HepG2 (cell line): ENCODE measurements around the gene BCL2L2. TPM values are rescaled to one million over a fixed set of nuclear protein-coding genes. Genes with fewer than 3 reads are reported as not detected.
A peak's percentile ranks its signal among the peaks of the same experiment; 100 is the strongest.

Source experiments
- ATAC-seq: fragments of 200-7000 bp; cut with Tn5 transposase; 3 replicates; pipeline ENCODE4 v1.9.1; 2020; ENCODE audit warnings: mild to moderate bottlenecking, moderate library complexity
- BruUV-seq: library from RNA; stranded (reverse); fragments of 400-500 nt; replicated peaks from 2 replicates; lab custom pipeline; 2021; lab: Mats Ljungman, UMichigan
- CTCF ChIA-PET: fragments of 300-600 bp; formaldehyde crosslinking; extraction: SDS; loops from one replicate; lab custom pipeline; 2021; ENCODE audit warnings: low total read pairs, inconsistent platforms, low intra/inter-chr PET ratio; lab: Yijun Ruan, JAX
- POLR2A ChIA-PET: fragments of 350-600 bp; sonication (Branson Sonifier 250); formaldehyde crosslinking; loops from one replicate; lab custom pipeline; 2020; ENCODE audit warnings: antibody characterized with exemption, inconsistent platforms; lab: Yijun Ruan, JAX
- DNase-seq: peaks from one replicate; pipeline ENCODE4 v3.0.0-alpha.2; 2015; ENCODE audit warnings: low spot score
- FAIRE-seq: peaks from 3 replicates; lab custom pipeline; 2011; peaks lifted over from hg19 to GRCh38; lab: Jason Lieb, UNC
- H2AFZ ChIP-seq: one replicate; pipeline ENCODE4 v1.6.1; 2011; ENCODE audit warnings: low read length, inconsistent platforms
- H3K27ac ChIP-seq: fragments of 300-600 bp; 3 replicates; pipeline ENCODE4 v1.8.0; 2011; ENCODE audit warnings: mixed run types, mild to moderate bottlenecking, mixed read lengths, low read length, inconsistent platforms; ENCODE audit not compliant: insufficient read depth; ENCODE audit errors: extremely low read length
- H3K27me3 ChIP-seq, 2 experiments: fragments of 200-600 bp in 1 of 2; 2 replicates in 1 of 2; 3 replicates in 1 of 2; pipeline versions ENCODE4 v1.6.0 to v1.8.0; 2011; ENCODE audit warnings: low read length in 2 of 2, mild to moderate bottlenecking in 2 of 2, moderate library complexity in 2 of 2, inconsistent platforms in 1 of 2; ENCODE audit not compliant: insufficient read depth in 2 of 2, control insufficient read depth in 1 of 2
- H3K36me3 ChIP-seq, 2 experiments: fragments of 200-600 bp in 1 of 2; replicated peaks in 1 of 2; 2 replicates in 1 of 2; 3 replicates in 1 of 2; pipeline versions ENCODE4 v1.5.1 to v1.8.0; 2011; ENCODE audit warnings: low read length in 2 of 2, inconsistent platforms in 1 of 2; ENCODE audit not compliant: insufficient read depth in 2 of 2, control insufficient read depth in 1 of 2
- H3K4me1 ChIP-seq: 2 replicates; pipeline ENCODE4 v1.5.1; 2012; ENCODE audit warnings: low read length, inconsistent platforms; ENCODE audit not compliant: insufficient read depth
- H3K4me2 ChIP-seq: 2 replicates; pipeline ENCODE4 v1.6.0; 2011; ENCODE audit warnings: low read depth, low read length, inconsistent platforms
- H3K4me3 ChIP-seq, 3 experiments: fragments of 200-600 bp in 1 of 3; sonication (generic), shearing (Covaris generic) in 1 of 3; replicated peaks in 1 of 3; 2 replicates each; pipeline ENCODE4 v1.5.1; 2011 to 2016; ENCODE audit warnings: low read length in 3 of 3, inconsistent platforms in 2 of 3, low read depth in 2 of 3, mild to moderate bottlenecking in 2 of 3, control low read depth in 1 of 3, mixed read lengths in 1 of 3; ENCODE audit not compliant: insufficient read depth in 1 of 3
- H3K79me2 ChIP-seq: one replicate; pipeline ENCODE4 v1.6.1; 2011; ENCODE audit warnings: low read length, inconsistent platforms; ENCODE audit not compliant: insufficient read depth
- H3K9ac ChIP-seq: 2 replicates; pipeline ENCODE4 v1.6.0; 2011; ENCODE audit warnings: mild to moderate bottlenecking, low read depth, low read length, inconsistent platforms; ENCODE audit not compliant: insufficient read depth
- H3K9me3 ChIP-seq: 2 replicates; pipeline ENCODE4 v1.5.1; 2012; ENCODE audit warnings: mild to moderate bottlenecking, low read length
- H4K20me1 ChIP-seq: 2 replicates; pipeline ENCODE4 v1.6.0; 2011; ENCODE audit warnings: inconsistent platforms, mild to moderate bottlenecking, low read length, moderate library complexity; ENCODE audit not compliant: insufficient read depth
- AGO2 ChIP-seq: fragments of 200-400 bp; formaldehyde crosslinking; optimal IDR thresholded peaks from 2 replicates; pipeline ENCODE3; 2017; ENCODE audit warnings: mild to moderate bottlenecking, low read depth, low read length, moderate library complexity
- GLI4 ChIP-seq: sonication (generic); formaldehyde crosslinking; IDR thresholded peaks from 2 replicates; pipeline ENCODE4 v1.5.1; 2020; ENCODE audit warnings: missing genetic modification reagents, mild to moderate bottlenecking, moderate library complexity, borderline replicate concordance
- KAT7 ChIP-seq: IDR thresholded peaks from 2 replicates; pipeline ENCODE4 v1.6.1; 2018; ENCODE audit warnings: borderline replicate concordance, missing compliant biosample characterization
- PHF5A ChIP-seq: IDR thresholded peaks from one replicate; pipeline ENCODE4 v1.6.1; 2018; ENCODE audit warnings: low read depth, missing genetic modification reagents; ENCODE audit not compliant: unreplicated experiment
- POLR2A ChIP-seq, 2 experiments: IDR thresholded peaks; 2 replicates each; pipeline ENCODE4 v1.6.1; 2011; ENCODE audit warnings: low read depth in 2 of 2, low read length in 2 of 2, mild to moderate bottlenecking in 1 of 2, moderate library complexity in 1 of 2; ENCODE audit not compliant: insufficient read depth in 1 of 2
- POLR2G ChIP-seq: fragments of 200-400 bp; formaldehyde crosslinking; IDR thresholded peaks from 2 replicates; pipeline ENCODE4 v1.6.1; 2018; ENCODE audit warnings: mild to moderate bottlenecking, low read depth, low read length, moderate library complexity
- RBFOX2 ChIP-seq: fragments of 200-400 bp; formaldehyde crosslinking; IDR thresholded peaks from 2 replicates; pipeline ENCODE4 v1.6.1; 2017; ENCODE audit warnings: low read depth, mild to moderate bottlenecking, low read length
- RBM39 ChIP-seq: fragments of 200-400 bp; formaldehyde crosslinking; IDR thresholded peaks from one replicate; pipeline ENCODE4 v1.6.1; 2018; ENCODE audit warnings: antibody characterized with exemption, mild to moderate bottlenecking, low read depth, low read length; ENCODE audit not compliant: poor library complexity, severe bottlenecking
- REXO4 ChIP-seq: sonication (generic); formaldehyde crosslinking; IDR thresholded peaks from 2 replicates; pipeline ENCODE4 v1.8.0; 2022; ENCODE audit warnings: missing genetic modification reagents, mild to moderate bottlenecking, borderline replicate concordance
- ZC3H13 ChIP-seq: sonication (generic); formaldehyde crosslinking; IDR thresholded peaks from 2 replicates; pipeline ENCODE4 v1.8.1; 2023; ENCODE audit warnings: mild to moderate bottlenecking, missing genetic modification reagents, moderate library complexity
- ZNF253 ChIP-seq: sonication (generic); formaldehyde crosslinking; IDR thresholded peaks from 2 replicates; pipeline ENCODE4 v1.8.0; 2022; ENCODE audit warnings: mild to moderate bottlenecking, missing genetic modification reagents, borderline replicate concordance
- ZNF274 ChIP-seq: sonication (generic); formaldehyde crosslinking; IDR thresholded peaks from 2 replicates; pipeline ENCODE4 v1.5.1; 2020; ENCODE audit warnings: mild to moderate bottlenecking, missing genetic modification reagents
- ZNF430 ChIP-seq: sonication (generic); formaldehyde crosslinking; IDR thresholded peaks from 2 replicates; pipeline ENCODE4 v1.9.0; 2021; ENCODE audit warnings: mild to moderate bottlenecking, missing genetic modification reagents
- ZNF768 ChIP-seq: sonication (generic); formaldehyde crosslinking; IDR thresholded peaks from 2 replicates; pipeline ENCODE4 v1.4.0; 2020; ENCODE audit warnings: missing genetic modification reagents
- ZNF816 ChIP-seq: sonication (generic); formaldehyde crosslinking; IDR thresholded peaks from 2 replicates; pipeline ENCODE4 v1.8.0; 2022; ENCODE audit warnings: missing genetic modification reagents, mild to moderate bottlenecking, borderline replicate concordance
- ZSCAN30 ChIP-seq: sonication (generic); formaldehyde crosslinking; IDR thresholded peaks from 2 replicates; pipeline ENCODE4 v1.5.0; 2020; ENCODE audit warnings: mild to moderate bottlenecking, missing genetic modification reagents
- WGBS: methylation state at CpG from one replicate; pipeline ENCODE4 v1.1.6; 2017; ENCODE audit warnings: low lambda C conversion rate; 5-methylcytosine and 5-hydroxymethylcytosine counted together
- in situ Hi-C: cut with HindIII; loops from 2 replicates; pipeline ENCODE4 v1.10.0; 2017; ENCODE audit warnings: low pct_unique_long_range_greater_than_20kb; ENCODE audit not compliant: extremely low pct_ligation_motif_present
- intact Hi-C: fragments of 100-400 bp; cut with micrococcal nuclease; formaldehyde crosslinking; loops from one replicate; pipeline ENCODE4 v1.10.0; 2022; ENCODE audit not compliant: unreplicated experiment
- polyA plus RNA-seq, 8 experiments: library from polyadenylated mRNA; depleted of rRNA in 3 of 8; stranded (reverse) in 7 of 8; unstranded in 1 of 8; fragments of >200 nt; fragmentation: Illumina TruSeq in 4 of 8; extraction: Trizol in 4 of 8; gene quantifications; 2 replicates each; pipeline versions ENCODE4 v1.2.1 to v1.2.3, GENCODE V29; 2011 to 2016; ENCODE audit warnings: low read depth in 4 of 8, missing spikeins in 1 of 8, mixed read lengths in 1 of 8; ENCODE audit not compliant: insufficient read depth in 1 of 8
- total RNA-seq, 5 experiments: library from RNA; depleted of rRNA; stranded (reverse); fragments of >200 nt; fragmentation: Illumina TruSeq; extraction: Trizol; gene quantifications; 2 replicates each; pipeline ENCODE4 v1.2.3, GENCODE V29; 2016; ENCODE audit warnings: low read depth in 1 of 5
- TF ChIP-seq, protein P1 (sequence below): sonication (generic); formaldehyde crosslinking; IDR thresholded peaks from 2 replicates; pipeline ENCODE4 v1.5.1; 2020; ENCODE audit warnings: mild to moderate bottlenecking, missing genetic modification reagents, moderate library complexity
- TF ChIP-seq, protein P2 (sequence below): sonication (generic); formaldehyde crosslinking; IDR thresholded peaks from 2 replicates; pipeline ENCODE4 v1.5.1; 2020; ENCODE audit warnings: mild to moderate bottlenecking, missing genetic modification reagents, moderate library complexity

BCL2L2 gene
- total and polyA plus RNA-seq, 2 of the 13 experiments (the other 11 are each of a cell fraction or from before 2014, with no cell fraction given) = 28.1 to 49.8 TPM

DNA sequence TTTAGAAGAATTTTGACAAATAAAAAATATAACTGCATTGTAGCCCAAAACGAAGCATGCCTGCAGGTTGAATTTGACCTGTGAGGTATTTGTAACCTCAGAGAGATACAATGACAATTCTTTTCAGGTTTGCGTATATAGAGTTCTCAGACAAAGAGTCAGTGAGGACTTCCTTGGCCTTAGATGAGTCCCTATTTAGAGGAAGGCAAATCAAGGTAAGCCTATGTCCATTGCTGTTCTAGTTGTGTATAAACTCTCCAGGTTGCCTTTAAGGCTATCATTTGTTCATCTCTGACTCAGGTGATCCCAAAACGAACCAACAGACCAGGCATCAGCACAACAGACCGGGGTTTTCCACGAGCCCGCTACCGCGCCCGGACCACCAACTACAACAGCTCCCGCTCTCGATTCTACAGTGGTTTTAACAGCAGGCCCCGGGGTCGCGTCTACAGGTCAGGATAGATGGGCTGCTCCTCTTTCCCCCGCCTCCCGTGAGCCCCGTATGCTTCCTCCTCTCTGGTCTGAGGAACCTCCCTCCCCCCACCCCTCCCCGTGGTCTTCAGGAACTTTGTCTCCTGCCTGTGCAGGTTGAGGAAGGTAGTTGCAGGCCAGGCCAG lies 17.3 kb downstream of the BCL2L2 start:
- Histone ChIP-seq H4K20me1 (peaks cover 11% of the 10 kb centered on the region; the same call in 1 of the 2 replicates), H3K4me3 (no peak overlapping the region), H2AFZ (no peak overlapping the region), H3K79me2 (peaks cover 23% of the 10 kb centered on the region), H3K9me3 (no peaks in the 10 kb centered on the region), H3K36me3 (peaks cover 18 to 36% of the 10 kb centered on the region in 2 experiments), H3K9ac (no peak overlapping the region), H3K4me2 (0 out of 2 replicates have a peak overlapping the region, but pooled peaks have one; percentile 0), H3K27ac (no peak overlapping the region), H3K27me3 (peaks cover 0 to 6% of the 10 kb centered on the region in 2 experiments; a peak in 2 of 5 replicates), H3K4me1 (peaks cover 42% of the 10 kb centered on the region)
- intact Hi-C loops = loop anchor here (2.0 kb wide), 1 partner anchor 233 kb away; the partner anchor contains the start of gene THTPA
- ChIA-PET POLR2A (interaction anchor here (1.6 to 13.2 kb wide), 3 partner anchors 19 to 229 kb away, joined by 5 to 1053 read pairs (median 165); partner anchors contain the start of genes ACIN1, BCL2L2, C14orf119 and HOMEZ), CTCF (no interaction called here)
- in situ Hi-C loops = loop anchor here (5.0 to 25.0 kb wide), 2 partner anchors 233 to 813 kb away; partner anchors contain the start of genes EMC9, FITM1, PSME1 and PSME2
- DNase-seq (no peak), FAIRE-seq (no peak), ATAC-seq (no peak)
- no TSS peak for BruUV-seq
- WGBS = 96% methylated on average over 18 of the region's 18 CpGs
- TF ChIP-seq ZNF430 (CRISPR knock-in tag) = 0 out of 2 replicates have a peak, but pooled peaks have one; percentile 9
- TF ChIP-seq RBM39 = peak; percentile 51
- TF ChIP-seq RBFOX2 = peak; percentile 58; the same call in 1 of the 2 replicates
- TF ChIP-seq REXO4 = 0 out of 2 replicates have a peak, but pooled peaks have one; percentile 49
- TF ChIP-seq ZNF816 (CRISPR knock-in tag) = 0 out of 2 replicates have a peak, but pooled peaks have one; percentile 2
- TF ChIP-seq ZSCAN30 (CRISPR knock-in tag) = no peak
- TF ChIP-seq POLR2A (IDR thresholded peaks at IDR 0.05; ENCODE audit: insufficient read depth in 1 of 2, low read depth in 2 of 2, low read length in 2 of 2) = peak in 1 of 2 experiments; percentile 42; a peak in 1 of 4 replicates
- 0 out of 2 replicates have a peak, but pooled peaks have one; percentile 23 for TF ChIP-seq ZNF274 (CRISPR knock-in tag)
- peak; percentile 77 for TF ChIP-seq AGO2
- TF ChIP-seq ZNF768 (CRISPR knock-in tag) = peak; percentile 39; the same call in 1 of the 2 replicates
- TF ChIP-seq KAT7 = no peak
- TF ChIP-seq, protein P1, sequence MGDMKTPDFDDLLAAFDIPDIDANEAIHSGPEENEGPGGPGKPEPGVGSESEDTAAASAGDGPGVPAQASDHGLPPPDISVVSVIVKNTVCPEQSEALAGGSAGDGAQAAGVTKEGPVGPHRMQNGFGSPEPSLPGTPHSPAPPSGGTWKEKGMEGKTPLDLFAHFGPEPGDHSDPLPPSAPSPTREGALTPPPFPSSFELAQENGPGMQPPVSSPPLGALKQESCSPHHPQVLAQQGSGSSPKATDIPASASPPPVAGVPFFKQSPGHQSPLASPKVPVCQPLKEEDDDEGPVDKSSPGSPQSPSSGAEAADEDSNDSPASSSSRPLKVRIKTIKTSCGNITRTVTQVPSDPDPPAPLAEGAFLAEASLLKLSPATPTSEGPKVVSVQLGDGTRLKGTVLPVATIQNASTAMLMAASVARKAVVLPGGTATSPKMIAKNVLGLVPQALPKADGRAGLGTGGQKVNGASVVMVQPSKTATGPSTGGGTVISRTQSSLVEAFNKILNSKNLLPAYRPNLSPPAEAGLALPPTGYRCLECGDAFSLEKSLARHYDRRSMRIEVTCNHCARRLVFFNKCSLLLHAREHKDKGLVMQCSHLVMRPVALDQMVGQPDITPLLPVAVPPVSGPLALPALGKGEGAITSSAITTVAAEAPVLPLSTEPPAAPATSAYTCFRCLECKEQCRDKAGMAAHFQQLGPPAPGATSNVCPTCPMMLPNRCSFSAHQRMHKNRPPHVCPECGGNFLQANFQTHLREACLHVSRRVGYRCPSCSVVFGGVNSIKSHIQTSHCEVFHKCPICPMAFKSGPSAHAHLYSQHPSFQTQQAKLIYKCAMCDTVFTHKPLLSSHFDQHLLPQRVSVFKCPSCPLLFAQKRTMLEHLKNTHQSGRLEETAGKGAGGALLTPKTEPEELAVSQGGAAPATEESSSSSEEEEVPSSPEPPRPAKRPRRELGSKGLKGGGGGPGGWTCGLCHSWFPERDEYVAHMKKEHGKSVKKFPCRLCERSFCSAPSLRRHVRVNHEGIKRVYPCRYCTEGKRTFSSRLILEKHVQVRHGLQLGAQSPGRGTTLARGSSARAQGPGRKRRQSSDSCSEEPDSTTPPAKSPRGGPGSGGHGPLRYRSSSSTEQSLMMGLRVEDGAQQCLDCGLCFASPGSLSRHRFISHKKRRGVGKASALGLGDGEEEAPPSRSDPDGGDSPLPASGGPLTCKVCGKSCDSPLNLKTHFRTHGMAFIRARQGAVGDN (CRISPR knock-in tag) = peak; percentile 28
- TF ChIP-seq, protein P2, sequence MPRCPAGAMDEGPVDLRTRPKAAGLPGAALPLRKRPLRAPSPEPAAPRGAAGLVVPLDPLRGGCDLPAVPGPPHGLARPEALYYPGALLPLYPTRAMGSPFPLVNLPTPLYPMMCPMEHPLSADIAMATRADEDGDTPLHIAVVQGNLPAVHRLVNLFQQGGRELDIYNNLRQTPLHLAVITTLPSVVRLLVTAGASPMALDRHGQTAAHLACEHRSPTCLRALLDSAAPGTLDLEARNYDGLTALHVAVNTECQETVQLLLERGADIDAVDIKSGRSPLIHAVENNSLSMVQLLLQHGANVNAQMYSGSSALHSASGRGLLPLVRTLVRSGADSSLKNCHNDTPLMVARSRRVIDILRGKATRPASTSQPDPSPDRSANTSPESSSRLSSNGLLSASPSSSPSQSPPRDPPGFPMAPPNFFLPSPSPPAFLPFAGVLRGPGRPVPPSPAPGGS (CRISPR knock-in tag) = 0 out of 2 replicates have a peak, but pooled peaks have one; percentile 16
- TF ChIP-seq ZNF253 = peak; percentile 48; the same call in 1 of the 2 replicates
- TF ChIP-seq PHF5A = peak; percentile 58
- no peak for TF ChIP-seq ZC3H13 (CRISPR knock-in tag)
- TF ChIP-seq POLR2G = no peak
- no peak for TF ChIP-seq GLI4 (CRISPR knock-in tag)
